Lung (tissue), 12 donors: ENCODE measurements around the gene LGALSL. TPM values are rescaled to one million over a fixed set of nuclear protein-coding genes. Genes with fewer than 3 reads are reported as not detected.

Experiments
- ATAC-seq: fragments of 200-7000 bp; cut with Tn5 transposase; one replicate; pipeline ENCODE4 v1.9.1; 2020; ENCODE audit warnings: moderate number of reproducible peaks; ENCODE audit not compliant: insufficient read depth, low FRiP score
- DNase-seq, 3 donors: peaks; one replicate each; pipeline ENCODE4 v3.0.0-alpha.2; 2013 to 2017
- H3K27ac ChIP-seq, 2 donors: one replicate each; pipeline ENCODE4 v1.5.1; 2013; ENCODE audit warnings: mild to moderate bottlenecking in 2 of 2, moderate library complexity in 2 of 2, control low read depth in 1 of 2, inconsistent platforms in 1 of 2, low read depth in 1 of 2, low read length in 1 of 2
- H3K27me3 ChIP-seq, 3 donors: one replicate each; pipeline ENCODE4 v1.5.1; 2013; ENCODE audit warnings: low read length in 2 of 3; ENCODE audit not compliant: control insufficient read depth in 3 of 3, insufficient read depth in 3 of 3
- H3K36me3 ChIP-seq, 4 donors: one replicate each; pipeline ENCODE4 v1.5.1; 2013; ENCODE audit warnings: low read length in 4 of 4, mild to moderate bottlenecking in 1 of 4, moderate library complexity in 1 of 4; ENCODE audit not compliant: control insufficient read depth in 4 of 4, insufficient read depth in 4 of 4
- H3K4me1 ChIP-seq, 5 donors: one replicate each; pipeline ENCODE4 v1.5.1; 2013; ENCODE audit warnings: low read length in 5 of 5, mild to moderate bottlenecking in 2 of 5, moderate library complexity in 1 of 5; ENCODE audit not compliant: control insufficient read depth in 5 of 5, insufficient read depth in 5 of 5
- H3K4me3 ChIP-seq: one replicate; pipeline ENCODE4 v1.5.1; 2013; ENCODE audit warnings: mild to moderate bottlenecking, control low read depth, moderate library complexity
- H3K9ac ChIP-seq, 2 donors: one replicate each; pipeline ENCODE4 v1.5.1; 2013; ENCODE audit warnings: low read length in 2 of 2, control low read depth in 1 of 2; ENCODE audit not compliant: insufficient read depth in 1 of 2
- H3K9me3 ChIP-seq, 4 donors: one replicate each; pipeline ENCODE4 v1.5.1; 2013; ENCODE audit warnings: low read length in 3 of 4, mild to moderate bottlenecking in 1 of 4, moderate library complexity in 1 of 4; ENCODE audit not compliant: control insufficient read depth in 4 of 4, insufficient read depth in 3 of 4
- CTCF ChIP-seq: IDR thresholded peaks from 2 replicates; pipeline ENCODE4 v1.5.1; 2012; ENCODE audit warnings: mild to moderate bottlenecking; ENCODE audit errors: control extremely low read depth, extremely low read depth
- WGBS, 2 donors: extraction: QIAGEN DNeasy Blood & Tissue Kit; methylation state at CpG; one replicate each; pipeline ENCODE4 v1.1.7; 2013; 5-methylcytosine and 5-hydroxymethylcytosine counted together
- polyA plus RNA-seq, 2 donors: library from polyadenylated mRNA; stranded (reverse); fragments of 200-250 nt; gene quantifications; one replicate each; pipeline ENCODE4 v1.2.1, GENCODE V29; 2013
- total RNA-seq, 2 donors: library from RNA; depleted of rRNA in 1 of 2; stranded (reverse); fragments of >200 nt in 1 of 2; gene quantifications; one replicate each; pipeline ENCODE4 v1.2.1, GENCODE V29; 2014 to 2021
- donor health status: control.
- donor health status: control.
- donor health status: Bipolar disorder and iron deficiency.
- donor health status: healthy.
- donor health status: DM: yes; HTN: yes; CAD: no.

The LGALSL gene
- total and polyA plus RNA-seq, 4 donors, result 9.1 to 30.6 (median 25.9) TPM

GRCh38 chr2:64420677-64421076 is 33.3 kb upstream of the LGALSL start:
- Histone ChIP-seq H3K9ac (no peak overlapping the region), H3K27ac (no peak overlapping the region), H3K4me1 (peaks cover 0 to 11% (median 0%) of the 10 kb centered on the region in 5 donors), H3K9me3 (no peaks in the 10 kb centered on the region), H3K4me3 (no peak overlapping the region), H3K36me3 (no peaks in the 10 kb centered on the region), H3K27me3 (no peaks in the 10 kb centered on the region)
- no peak for ATAC-seq
- DNase-seq, result no peak
- TF ChIP-seq CTCF, result no peak

DNA sequence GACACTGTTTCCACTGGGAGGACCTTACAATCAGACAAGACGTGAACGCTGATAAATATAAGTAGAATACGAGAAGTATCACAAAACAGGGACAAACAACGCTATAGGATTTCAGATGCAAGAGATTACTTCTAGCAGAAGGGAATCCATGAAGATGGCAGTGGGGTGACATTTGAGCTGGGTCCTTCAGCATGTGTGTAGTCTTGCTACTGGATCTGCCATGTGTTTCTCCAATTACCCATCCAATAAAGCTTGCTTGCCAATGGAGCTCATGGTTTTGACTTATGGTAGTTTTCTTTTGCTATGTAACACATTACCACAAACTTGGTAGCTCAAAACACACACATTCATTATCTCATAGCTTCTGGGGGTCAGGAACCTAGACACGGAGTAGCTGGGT is 32.8 kb upstream of the LGALSL start:
- Histone ChIP-seq H3K27ac (no peak overlapping the region), H3K9ac (no peak overlapping the region), H3K27me3 (no peaks in the 10 kb centered on the region), H3K4me3 (no peak overlapping the region), H3K36me3 (no peaks in the 10 kb centered on the region), H3K4me1 (peaks cover 0 to 11% (median 0%) of the 10 kb centered on the region in 5 donors), H3K9me3 (no peaks in the 10 kb centered on the region)
- no peak for DNase-seq
- no peak for TF ChIP-seq CTCF
- ATAC-seq, result no peak
- 96 to 98% methylated on average over 5 of the region's 5 CpGs for WGBS, 2 donors

- Histone ChIP-seq H3K9ac (no peak overlapping the region), H3K27ac (no peak overlapping the region), H3K4me1 (peaks cover 0 to 11% (median 0%) of the 10 kb centered on the region in 5 donors), H3K9me3 (no peaks in the 10 kb centered on the region), H3K36me3 (no peaks in the 10 kb centered on the region), H3K27me3 (no peaks in the 10 kb centered on the region), H3K4me3 (no peak overlapping the region)
- WGBS, 2 donors, result 89 to 95% methylated on average over 1 of the region's 1 CpG
- no peak for DNase-seq
- ATAC-seq, result no peak
- no peak for TF ChIP-seq CTCF
Observed at GRCh38 chr2:64422466-64422865, 31.5 kb upstream of the LGALSL start.

DNA sequence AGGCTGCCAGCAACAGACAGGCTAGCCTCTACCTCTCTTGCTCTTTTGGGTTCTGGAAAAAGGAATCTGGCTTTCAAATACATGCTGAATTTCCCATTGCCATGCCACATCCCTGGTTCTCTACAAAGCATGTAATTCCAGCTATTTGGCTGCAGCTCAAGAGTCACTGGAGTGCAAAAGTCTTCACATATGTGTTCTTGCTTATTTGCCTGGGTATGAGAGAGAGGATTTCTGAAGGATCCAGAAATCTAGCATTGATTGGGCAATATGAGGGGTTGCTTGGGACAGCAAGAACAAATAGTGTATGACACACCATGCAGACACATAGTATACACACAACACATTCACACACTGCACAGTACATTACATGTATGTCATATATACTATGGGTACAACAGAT is 30.7 kb upstream of the LGALSL start:
- no peak overlapping the region for H3K4me3 ChIP-seq
- ATAC-seq, result no peak
- no peak overlapping the region for H3K27ac ChIP-seq
- DNase-seq, result peak; percentile 33 to 76 (median 71)
- H3K9me3 ChIP-seq, result no peaks in the 10 kb centered on the region
- H3K27me3 ChIP-seq, result no peaks in the 10 kb centered on the region
- TF ChIP-seq CTCF, result no peak
- H3K9ac ChIP-seq, result no peak overlapping the region
- H3K36me3 ChIP-seq, result no peaks in the 10 kb centered on the region
- peaks cover 0 to 11% (median 0%) of the 10 kb centered on the region in 5 donors for H3K4me1 ChIP-seq
